Sigmoid colon (tissue), 4 donors: ENCODE measurements around the gene SPRY1.

Experiments
- EP300 ChIP-seq, 4 donors: sonication (generic); formaldehyde crosslinking; IDR thresholded peaks; one replicate each; pipeline ENCODE4 v1.6.1; 2017; ENCODE audit warnings: antibody characterized with exemption in 4 of 4
- POLR2A ChIP-seq, 2 donors: fragments of 450-650 bp; IDR thresholded peaks; one replicate each; pipeline ENCODE4 v1.6.1; 2016; ENCODE audit warnings: antibody characterized with exemption in 2 of 2, mild to moderate bottlenecking in 2 of 2, moderate library complexity in 2 of 2
- POLR2AphosphoS5 ChIP-seq, 4 donors: sonication (generic); formaldehyde crosslinking; IDR thresholded peaks; one replicate each; pipeline ENCODE4 v1.6.1; 2017; ENCODE audit warnings: antibody characterized with exemption in 4 of 4
- TF ChIP-seq, protein P1 (sequence below), 4 experiments: fragments of 450-650 bp in 3 of 4; fragments of 200-600 bp in 1 of 4; IDR thresholded peaks; one replicate each; pipeline ENCODE4 v1.5.1; 2016 to 2019; ENCODE audit warnings: antibody characterized with exemption in 4 of 4, mild to moderate bottlenecking in 3 of 4, moderate library complexity in 2 of 4

DNA sequence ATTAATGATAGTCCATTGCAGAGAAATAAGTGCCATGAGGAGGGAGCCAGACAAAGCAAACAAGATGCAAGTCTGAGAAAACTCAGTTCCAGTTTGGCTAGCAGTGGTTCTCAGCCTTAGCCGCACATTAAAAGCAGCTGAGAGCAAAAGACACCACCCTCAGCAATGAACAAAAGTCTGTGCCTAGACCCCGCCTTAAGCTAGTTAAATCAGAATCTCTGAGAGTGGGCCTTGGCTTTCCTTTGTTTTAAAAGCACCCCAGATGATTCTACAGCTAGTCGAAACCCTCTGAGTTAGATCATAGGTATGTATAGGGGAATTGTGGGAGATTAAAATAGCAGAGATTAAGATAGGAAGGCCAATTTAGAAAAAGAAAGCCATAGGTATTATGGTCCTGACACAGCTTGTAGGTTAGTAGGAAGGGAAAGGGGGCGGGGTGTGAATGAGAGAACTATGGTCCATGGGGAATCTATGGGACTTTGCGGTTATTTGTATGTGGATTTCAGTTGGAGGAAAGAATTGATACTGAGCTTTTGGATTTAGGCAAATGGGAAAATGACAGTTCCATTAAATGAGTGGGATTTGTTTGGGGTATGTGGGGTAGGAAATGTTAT is 12.0 kb downstream of the SPRY1 start:
- no peak for TF ChIP-seq POLR2A (IDR thresholded peaks at IDR 0.05)
- TF ChIP-seq POLR2AphosphoS5 (IDR thresholded peaks at IDR 0.05) = no peak
- TF ChIP-seq, protein P1, sequence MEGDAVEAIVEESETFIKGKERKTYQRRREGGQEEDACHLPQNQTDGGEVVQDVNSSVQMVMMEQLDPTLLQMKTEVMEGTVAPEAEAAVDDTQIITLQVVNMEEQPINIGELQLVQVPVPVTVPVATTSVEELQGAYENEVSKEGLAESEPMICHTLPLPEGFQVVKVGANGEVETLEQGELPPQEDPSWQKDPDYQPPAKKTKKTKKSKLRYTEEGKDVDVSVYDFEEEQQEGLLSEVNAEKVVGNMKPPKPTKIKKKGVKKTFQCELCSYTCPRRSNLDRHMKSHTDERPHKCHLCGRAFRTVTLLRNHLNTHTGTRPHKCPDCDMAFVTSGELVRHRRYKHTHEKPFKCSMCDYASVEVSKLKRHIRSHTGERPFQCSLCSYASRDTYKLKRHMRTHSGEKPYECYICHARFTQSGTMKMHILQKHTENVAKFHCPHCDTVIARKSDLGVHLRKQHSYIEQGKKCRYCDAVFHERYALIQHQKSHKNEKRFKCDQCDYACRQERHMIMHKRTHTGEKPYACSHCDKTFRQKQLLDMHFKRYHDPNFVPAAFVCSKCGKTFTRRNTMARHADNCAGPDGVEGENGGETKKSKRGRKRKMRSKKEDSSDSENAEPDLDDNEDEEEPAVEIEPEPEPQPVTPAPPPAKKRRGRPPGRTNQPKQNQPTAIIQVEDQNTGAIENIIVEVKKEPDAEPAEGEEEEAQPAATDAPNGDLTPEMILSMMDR (IDR thresholded peaks at IDR 0.05) = no peak
- no peak for TF ChIP-seq EP300 (IDR thresholded peaks at IDR 0.05)
